Subcutaneous abdominal adipose tissue (tissue), 5 donors: ENCODE data around the gene AGAP9.
"Not testable (repeated sequence)": the region's sequence is repeated elsewhere in the genome, so short reads cannot be mapped to it uniquely, and the experiment has no call there.

Experiments
- H3K27ac ChIP-seq: one replicate; pipeline ENCODE4 v1.7.0; 2013; ENCODE audit warnings: low read depth, mild to moderate bottlenecking, inconsistent platforms, low read length, moderate library complexity
- H3K27me3 ChIP-seq, 5 donors: one replicate each; pipeline ENCODE4 v1.7.0; 2013; ENCODE audit warnings: low read length in 5 of 5, inconsistent platforms in 1 of 5; ENCODE audit not compliant: control insufficient read depth in 5 of 5, insufficient read depth in 4 of 5
- H3K36me3 ChIP-seq, 5 donors: one replicate each; pipeline ENCODE4 v1.7.0; 2013; ENCODE audit warnings: low read length in 5 of 5; ENCODE audit not compliant: control insufficient read depth in 5 of 5, insufficient read depth in 5 of 5
- H3K4me1 ChIP-seq, 5 donors: one replicate each; pipeline ENCODE4 v1.7.0; 2013; ENCODE audit warnings: low read length in 5 of 5, mild to moderate bottlenecking in 3 of 5, moderate library complexity in 1 of 5; ENCODE audit not compliant: control insufficient read depth in 5 of 5, insufficient read depth in 5 of 5
- H3K4me3 ChIP-seq, 5 donors: one replicate each; pipeline ENCODE4 v1.7.0; 2013; ENCODE audit warnings: low read length in 5 of 5, low read depth in 1 of 5
- H3K9ac ChIP-seq, 5 donors: one replicate each; pipeline ENCODE4 v1.7.0; 2013; ENCODE audit warnings: low read length in 5 of 5, mild to moderate bottlenecking in 4 of 5, moderate library complexity in 3 of 5
- H3K9me3 ChIP-seq, 5 donors: one replicate each; pipeline ENCODE4 v1.7.0; 2013; ENCODE audit warnings: low read length in 5 of 5; ENCODE audit not compliant: control insufficient read depth in 5 of 5
- donor health status: healthy.
- donor health status: healthy.
- donor health status: healthy.
- donor health status: healthy.
- donor health status: healthy.

Gene AGAP9

GRCh38 chr10:47473516-47473915 is 49.9 kb downstream of the AGAP9 start:
- not testable (repeated sequence) for H3K36me3 ChIP-seq, H3K9ac ChIP-seq, H3K4me3 ChIP-seq, H3K27me3 ChIP-seq, H3K27ac ChIP-seq, H3K4me1 ChIP-seq, H3K9me3 ChIP-seq

- not testable (repeated sequence) for H3K36me3 ChIP-seq, H3K27me3 ChIP-seq, H3K27ac ChIP-seq, H3K9me3 ChIP-seq, H3K9ac ChIP-seq, H3K4me3 ChIP-seq, H3K4me1 ChIP-seq
Measured at GRCh38 chr10:47472647-47473046, 50.8 kb downstream of the AGAP9 start.

GRCh38 chr10:47472072-47472471 is 51.4 kb downstream of the AGAP9 start:
- not testable (repeated sequence) for H3K36me3 ChIP-seq, H3K27me3 ChIP-seq, H3K4me3 ChIP-seq, H3K9ac ChIP-seq, H3K4me1 ChIP-seq, H3K9me3 ChIP-seq, H3K27ac ChIP-seq

- not testable (repeated sequence) for H3K27ac ChIP-seq, H3K27me3 ChIP-seq, H3K9me3 ChIP-seq, H3K9ac ChIP-seq, H3K4me1 ChIP-seq, H3K4me3 ChIP-seq, H3K36me3 ChIP-seq
Measured at GRCh38 chr10:47468731-47469528, 54.5 kb downstream of the AGAP9 start.

- H3K9ac ChIP-seq, H3K4me3 ChIP-seq, H3K27ac ChIP-seq, H3K9me3 ChIP-seq, H3K36me3 ChIP-seq, H3K27me3 ChIP-seq, H3K4me1 ChIP-seq: not testable (repeated sequence)
Measured at GRCh38 chr10:47467957-47468356, 55.5 kb downstream of the AGAP9 start.

GRCh38 chr10:47467458-47467857 is 56.0 kb downstream of the AGAP9 start:
- not testable (repeated sequence) for H3K27me3 ChIP-seq, H3K4me1 ChIP-seq, H3K27ac ChIP-seq, H3K36me3 ChIP-seq, H3K9me3 ChIP-seq, H3K4me3 ChIP-seq, H3K9ac ChIP-seq

- not testable (repeated sequence) for H3K36me3 ChIP-seq, H3K4me1 ChIP-seq, H3K27me3 ChIP-seq, H3K4me3 ChIP-seq, H3K27ac ChIP-seq, H3K9ac ChIP-seq, H3K9me3 ChIP-seq
Measured at GRCh38 chr10:47465216-47465917, 58.1 kb downstream of the AGAP9 start.

GRCh38 chr10:47462577-47463358 is 60.7 kb downstream of the AGAP9 start:
- H3K27ac ChIP-seq, H3K9me3 ChIP-seq, H3K4me3 ChIP-seq, H3K9ac ChIP-seq, H3K4me1 ChIP-seq, H3K27me3 ChIP-seq, H3K36me3 ChIP-seq: not testable (repeated sequence)

GRCh38 chr10:47461261-47461687 is 62.2 kb downstream of the AGAP9 start:
- H3K4me3 ChIP-seq, H3K9ac ChIP-seq, H3K9me3 ChIP-seq, H3K36me3 ChIP-seq, H3K27ac ChIP-seq, H3K27me3 ChIP-seq, H3K4me1 ChIP-seq: not testable (repeated sequence)

GRCh38 chr10:47458466-47459154 is 64.8 kb downstream of the AGAP9 start:
- Histone ChIP-seq H3K4me1 (peaks cover 0 to 4% (median 0%) of the 10 kb centered on the region in 5 donors), H3K9ac (no peak overlapping the region), H3K36me3 (no peaks in the 10 kb centered on the region), H3K27ac (no peak overlapping the region), H3K4me3 (no peak overlapping the region), H3K27me3 (peaks cover 0 to 2% (median 0%) of the 10 kb centered on the region in 5 donors), H3K9me3 (no peaks in the 10 kb centered on the region)
